ENCODE results near the gene PEAR1.

- TF ChIP-seq, protein P1, sequence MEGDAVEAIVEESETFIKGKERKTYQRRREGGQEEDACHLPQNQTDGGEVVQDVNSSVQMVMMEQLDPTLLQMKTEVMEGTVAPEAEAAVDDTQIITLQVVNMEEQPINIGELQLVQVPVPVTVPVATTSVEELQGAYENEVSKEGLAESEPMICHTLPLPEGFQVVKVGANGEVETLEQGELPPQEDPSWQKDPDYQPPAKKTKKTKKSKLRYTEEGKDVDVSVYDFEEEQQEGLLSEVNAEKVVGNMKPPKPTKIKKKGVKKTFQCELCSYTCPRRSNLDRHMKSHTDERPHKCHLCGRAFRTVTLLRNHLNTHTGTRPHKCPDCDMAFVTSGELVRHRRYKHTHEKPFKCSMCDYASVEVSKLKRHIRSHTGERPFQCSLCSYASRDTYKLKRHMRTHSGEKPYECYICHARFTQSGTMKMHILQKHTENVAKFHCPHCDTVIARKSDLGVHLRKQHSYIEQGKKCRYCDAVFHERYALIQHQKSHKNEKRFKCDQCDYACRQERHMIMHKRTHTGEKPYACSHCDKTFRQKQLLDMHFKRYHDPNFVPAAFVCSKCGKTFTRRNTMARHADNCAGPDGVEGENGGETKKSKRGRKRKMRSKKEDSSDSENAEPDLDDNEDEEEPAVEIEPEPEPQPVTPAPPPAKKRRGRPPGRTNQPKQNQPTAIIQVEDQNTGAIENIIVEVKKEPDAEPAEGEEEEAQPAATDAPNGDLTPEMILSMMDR (IDR thresholded peaks at IDR 0.05): no peak
- TF ChIP-seq POLR2A (IDR thresholded peaks at IDR 0.05) (no peak), EP300 (IDR thresholded peaks at IDR 0.05) (no peak)
Observed at GRCh38 chr1:156945881-156946661, 52.6 kb downstream of the PEAR1 start.
